Stomach (tissue), 9 donors: ENCODE measurements around the gene GRB7. TPM values are rescaled to one million over a fixed set of nuclear protein-coding genes. Genes with fewer than 3 reads are reported as not detected.
A peak's percentile ranks its signal among the peaks of the same experiment; 100 is the strongest.
"Not testable (repeated sequence)": the region's sequence is repeated elsewhere in the genome, so short reads cannot be mapped to it uniquely, and the experiment has no call there.

Source experiments
- DNase-seq, 2 donors: peaks; one replicate each; pipeline versions ENCODE4 v3.0.0 to v3.0.0-alpha.2; 2013 to 2019
- H3K27ac ChIP-seq, 5 donors: fragments of 200-600 bp in 4 of 5; sonication (generic) in 4 of 5; one replicate each; pipeline ENCODE4 v1.5.1; 2013 to 2019; ENCODE audit warnings: mild to moderate bottlenecking in 1 of 5, moderate library complexity in 1 of 5
- H3K27me3 ChIP-seq, 3 donors: fragments of 200-600 bp; sonication (generic); one replicate each; pipeline ENCODE4 v1.5.1; 2017 to 2019; ENCODE audit warnings: mixed run types in 1 of 3
- H3K36me3 ChIP-seq, 4 donors: fragments of 200-600 bp; sonication (generic); 1 replicate in 3 of 4; 2 replicates in 1 of 4; pipeline ENCODE4 v1.5.1; 2016 to 2019
- H3K4me1 ChIP-seq, 4 donors: fragments of 200-600 bp; sonication (generic); one replicate each; pipeline ENCODE4 v1.5.1; 2016 to 2019
- H3K4me3 ChIP-seq, 4 donors: fragments of 200-600 bp; sonication (generic) in 3 of 4; one replicate each; pipeline ENCODE4 v1.5.1; 2016 to 2019; ENCODE audit warnings: mild to moderate bottlenecking in 1 of 4
- H3K9me3 ChIP-seq, 4 donors: fragments of 200-600 bp; sonication (generic); one replicate each; pipeline ENCODE4 v1.5.1; 2016 to 2019
- EP300 ChIP-seq: sonication (generic); formaldehyde crosslinking; IDR thresholded peaks from one replicate; pipeline ENCODE4 v1.6.1; 2017; ENCODE audit warnings: antibody characterized with exemption
- POLR2A ChIP-seq, 4 donors: fragments of 450-650 bp; IDR thresholded peaks; one replicate each; pipeline ENCODE4 v1.6.1; 2016; ENCODE audit warnings: antibody characterized with exemption in 4 of 4, control low read depth in 2 of 4, mild to moderate bottlenecking in 1 of 4, moderate library complexity in 1 of 4
- POLR2AphosphoS5 ChIP-seq, 3 donors: sonication (generic); formaldehyde crosslinking; IDR thresholded peaks; one replicate each; pipeline ENCODE4 v1.6.1; 2016; ENCODE audit warnings: antibody characterized with exemption in 3 of 3
- WGBS, 5 donors: extraction: QIAGEN DNeasy Blood & Tissue Kit in 3 of 5; methylation state at CpG; one replicate each; pipeline versions ENCODE4 v1.1.5 to v1.1.7; 2013 to 2018; 5-methylcytosine and 5-hydroxymethylcytosine counted together
- intact Hi-C: fragments of 100-400 bp; cut with DNase I; formaldehyde crosslinking; loops from one replicate; pipeline ENCODE4 v1.15.1; 2023; ENCODE audit warnings: low total_unique reads
- polyA plus RNA-seq, 3 donors: library from polyadenylated mRNA; stranded (reverse); fragments of 200-250 nt; gene quantifications; one replicate each; pipeline ENCODE4 v1.2.3, GENCODE V29; 2013
- total RNA-seq, 5 donors: library from RNA; depleted of rRNA; stranded (reverse); fragments of >200 nt; gene quantifications; one replicate each; pipeline versions ENCODE4 v1.1.0 to v1.2.3, GENCODE V29; 2014 to 2016
- TF ChIP-seq, protein P1 (sequence below), 7 experiments: fragments of 450-650 bp in 4 of 7; fragments of 200-600 bp in 3 of 7; sonication (generic) in 3 of 7; IDR thresholded peaks; one replicate each; pipeline ENCODE4 v1.5.1; 2016 to 2019; ENCODE audit warnings: antibody characterized with exemption in 7 of 7, control low read depth in 2 of 7, mild to moderate bottlenecking in 1 of 7
- donor health status: healthy with polysubstance abuse.
- donor health status: Bipolar disorder and iron deficiency.
- donor health status: healthy.

Gene GRB7
- total and polyA plus RNA-seq, 8 donors = 2.3 to 43.9 (median 23.0) TPM

DNA sequence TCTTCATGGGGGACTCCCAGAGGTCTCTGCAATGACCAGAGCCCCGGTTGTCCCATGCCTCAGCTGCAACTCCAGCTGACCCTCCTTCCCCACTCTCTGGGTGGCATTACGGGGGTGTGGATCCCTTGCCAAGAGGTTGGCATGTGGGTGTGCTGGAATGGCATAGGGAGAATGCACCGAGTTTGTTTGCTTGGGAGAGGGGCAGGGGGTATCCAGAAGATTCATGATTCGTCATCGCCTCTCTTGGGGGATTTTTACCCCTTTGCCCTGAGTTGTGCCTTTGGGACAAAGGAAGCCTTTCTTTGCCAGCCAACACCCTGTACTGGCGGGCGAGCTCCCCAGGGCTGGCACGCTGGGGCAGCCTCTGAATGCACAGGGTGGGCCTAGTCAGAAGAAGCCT, 31.4 kb upstream of the GRB7 start:
- H3K27me3 ChIP-seq = peaks cover 0 to under 1% (median 0%) of the 10 kb centered on the region in 3 donors
- no peak overlapping the region for H3K4me3 ChIP-seq
- 29 to 54% (median 45%) methylated on average over 8 of the region's 8 CpGs for WGBS, 5 donors
- peaks cover 22 to 49% (median 45%) of the 10 kb centered on the region in 4 donors for H3K36me3 ChIP-seq
- peaks cover 52 to 72% (median 62%) of the 10 kb centered on the region in 4 donors for H3K4me1 ChIP-seq
- H3K9me3 ChIP-seq = no peaks in the 10 kb centered on the region
- DNase-seq = no peak
- H3K27ac ChIP-seq = peak overlapping the region; percentile 85 to 95 (median 92)
- intact Hi-C loops = no loop called here
- no peak for TF ChIP-seq POLR2AphosphoS5 (IDR thresholded peaks at IDR 0.05)
- TF ChIP-seq, protein P1, sequence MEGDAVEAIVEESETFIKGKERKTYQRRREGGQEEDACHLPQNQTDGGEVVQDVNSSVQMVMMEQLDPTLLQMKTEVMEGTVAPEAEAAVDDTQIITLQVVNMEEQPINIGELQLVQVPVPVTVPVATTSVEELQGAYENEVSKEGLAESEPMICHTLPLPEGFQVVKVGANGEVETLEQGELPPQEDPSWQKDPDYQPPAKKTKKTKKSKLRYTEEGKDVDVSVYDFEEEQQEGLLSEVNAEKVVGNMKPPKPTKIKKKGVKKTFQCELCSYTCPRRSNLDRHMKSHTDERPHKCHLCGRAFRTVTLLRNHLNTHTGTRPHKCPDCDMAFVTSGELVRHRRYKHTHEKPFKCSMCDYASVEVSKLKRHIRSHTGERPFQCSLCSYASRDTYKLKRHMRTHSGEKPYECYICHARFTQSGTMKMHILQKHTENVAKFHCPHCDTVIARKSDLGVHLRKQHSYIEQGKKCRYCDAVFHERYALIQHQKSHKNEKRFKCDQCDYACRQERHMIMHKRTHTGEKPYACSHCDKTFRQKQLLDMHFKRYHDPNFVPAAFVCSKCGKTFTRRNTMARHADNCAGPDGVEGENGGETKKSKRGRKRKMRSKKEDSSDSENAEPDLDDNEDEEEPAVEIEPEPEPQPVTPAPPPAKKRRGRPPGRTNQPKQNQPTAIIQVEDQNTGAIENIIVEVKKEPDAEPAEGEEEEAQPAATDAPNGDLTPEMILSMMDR (IDR thresholded peaks at IDR 0.05) = no peak
- TF ChIP-seq EP300 = no peak
- no peak for TF ChIP-seq POLR2A (IDR thresholded peaks at IDR 0.05)

DNA sequence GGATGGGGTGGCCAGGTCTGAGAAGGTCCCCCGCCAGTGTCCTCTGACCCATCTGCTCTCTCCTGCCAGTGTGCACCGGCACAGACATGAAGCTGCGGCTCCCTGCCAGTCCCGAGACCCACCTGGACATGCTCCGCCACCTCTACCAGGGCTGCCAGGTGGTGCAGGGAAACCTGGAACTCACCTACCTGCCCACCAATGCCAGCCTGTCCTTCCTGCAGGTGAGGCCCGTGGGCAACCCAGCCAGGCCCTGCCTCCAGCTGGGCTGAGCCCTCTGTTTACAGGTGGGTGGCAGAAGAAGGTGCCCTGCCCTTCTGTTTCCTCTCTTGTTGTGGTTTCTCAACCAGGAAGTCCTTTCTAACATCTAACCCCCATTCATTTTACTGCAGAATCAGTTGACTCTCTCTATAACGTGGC, 30.8 kb upstream of the GRB7 start:
- intact Hi-C loops = no loop called here
- H3K27ac ChIP-seq = peak overlapping the region; percentile 85 to 95 (median 92)
- no peak overlapping the region for H3K4me3 ChIP-seq
- H3K27me3 ChIP-seq = no peaks in the 10 kb centered on the region
- no peaks in the 10 kb centered on the region for H3K9me3 ChIP-seq
- peaks cover 28 to 54% (median 51%) of the 10 kb centered on the region in 4 donors for H3K36me3 ChIP-seq
- 33 to 65% (median 50%) methylated on average over 3 to 7 of the region's 7 CpGs for WGBS, 5 donors
- H3K4me1 ChIP-seq = peaks cover 48 to 66% (median 56%) of the 10 kb centered on the region in 4 donors
- DNase-seq = peak in 1 of 2 donors; percentile 50
- TF ChIP-seq POLR2AphosphoS5 (IDR thresholded peaks at IDR 0.05) (peak in 1 of 3 donors; percentile 35), EP300 (no peak), POLR2A (IDR thresholded peaks at IDR 0.05) (no peak)

DNA sequence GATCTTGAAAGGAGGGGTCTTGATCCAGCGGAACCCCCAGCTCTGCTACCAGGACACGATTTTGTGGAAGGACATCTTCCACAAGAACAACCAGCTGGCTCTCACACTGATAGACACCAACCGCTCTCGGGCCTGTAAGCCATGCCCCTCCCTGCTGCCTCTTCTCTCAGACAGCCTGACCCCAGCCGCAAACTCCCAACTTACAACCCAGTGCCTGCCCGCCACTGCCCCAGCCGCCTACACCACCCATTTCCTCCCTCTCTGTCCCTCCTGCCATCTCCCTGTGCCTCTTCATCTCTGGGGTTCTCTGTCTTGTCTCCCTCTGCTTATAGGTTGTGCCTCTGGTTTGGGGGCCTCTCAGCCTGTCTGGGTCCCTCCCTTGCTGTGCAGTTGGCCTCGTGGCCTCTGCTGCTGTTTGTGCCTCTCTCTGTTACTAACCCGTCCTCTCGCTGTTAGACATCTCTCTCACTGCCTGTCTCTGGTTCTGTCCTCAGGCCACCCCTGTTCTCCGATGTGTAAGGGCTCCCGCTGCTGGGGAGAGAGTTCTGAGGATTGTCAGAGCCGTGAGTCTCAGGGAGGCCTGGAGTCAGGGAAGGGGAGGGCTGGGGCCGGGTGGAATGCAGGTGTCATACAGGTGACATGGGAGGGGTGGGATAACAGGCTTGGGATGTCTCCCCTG, 28.3 kb upstream of the GRB7 start:
- H3K27me3 ChIP-seq = no peaks in the 10 kb centered on the region
- H3K9me3 ChIP-seq = no peaks in the 10 kb centered on the region
- 85 to 90% (median 87%) methylated on average over 13 to 14 of the region's 14 CpGs for WGBS, 5 donors
- TF ChIP-seq POLR2AphosphoS5 (IDR thresholded peaks at IDR 0.05) = no peak
- TF ChIP-seq, protein P1 (IDR thresholded peaks at IDR 0.05) = no peak
- peaks cover 31 to 80% (median 76%) of the 10 kb centered on the region in 4 donors for H3K36me3 ChIP-seq
- peaks cover 25 to 41% (median 32%) of the 10 kb centered on the region in 4 donors for H3K4me1 ChIP-seq
- no peak for DNase-seq
- intact Hi-C loops = no loop called here
- H3K27ac ChIP-seq = no peak overlapping the region
- no peak overlapping the region for H3K4me3 ChIP-seq

DNA sequence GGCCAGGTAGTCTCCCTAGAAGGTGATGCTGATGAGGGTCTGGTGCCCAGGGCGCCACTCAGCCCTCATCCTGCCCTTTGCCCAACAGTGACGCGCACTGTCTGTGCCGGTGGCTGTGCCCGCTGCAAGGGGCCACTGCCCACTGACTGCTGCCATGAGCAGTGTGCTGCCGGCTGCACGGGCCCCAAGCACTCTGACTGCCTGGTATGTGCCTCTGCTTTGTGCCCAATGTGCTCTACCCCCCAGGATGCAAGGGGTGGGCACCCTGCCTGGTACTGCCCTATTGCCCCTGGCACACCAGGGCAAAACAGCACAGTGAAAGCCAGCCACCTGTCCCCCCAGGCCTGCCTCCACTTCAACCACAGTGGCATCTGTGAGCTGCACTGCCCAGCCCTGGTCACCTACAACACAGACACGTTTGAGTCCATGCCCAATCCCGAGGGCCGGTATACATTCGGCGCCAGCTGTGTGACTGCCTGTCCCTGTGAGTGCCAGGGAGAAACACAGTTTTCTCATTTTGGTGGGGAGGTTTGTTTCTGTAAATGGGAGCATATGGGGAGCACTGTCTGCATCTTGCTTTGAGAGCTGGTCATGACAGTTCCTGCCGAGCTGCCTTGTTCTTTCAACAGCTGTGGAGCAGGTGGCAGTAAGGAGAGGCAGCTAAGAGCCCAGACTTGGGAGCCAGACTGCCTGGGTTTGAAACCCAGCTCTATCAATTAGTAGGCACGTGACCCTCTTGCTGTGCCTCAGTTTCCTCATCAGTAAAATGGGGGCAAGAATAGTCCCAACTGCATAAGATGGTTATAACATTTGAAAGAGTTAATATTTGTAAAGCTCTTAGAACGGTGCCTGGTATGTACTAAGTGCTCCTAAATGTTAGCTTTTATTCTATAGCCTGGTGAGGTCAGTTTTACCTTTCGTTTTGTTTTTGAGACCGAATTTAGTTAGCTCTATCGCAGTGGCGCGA, 27.5 kb upstream of the GRB7 start:
- Histone ChIP-seq H3K36me3 (peaks cover 37 to 88% (median 82%) of the 10 kb centered on the region in 4 donors), H3K27ac (no peak overlapping the region), H3K4me3 (no peak overlapping the region), H3K9me3 (no peaks in the 10 kb centered on the region), H3K27me3 (no peaks in the 10 kb centered on the region), H3K4me1 (peaks cover 17 to 34% (median 27%) of the 10 kb centered on the region in 4 donors)
- intact Hi-C loops = no loop called here
- WGBS, 5 donors = 89 to 94% (median 92%) methylated on average over 17 to 20 of the region's 20 CpGs
- DNase-seq = no peak
- TF ChIP-seq POLR2AphosphoS5 (IDR thresholded peaks at IDR 0.05) = no peak
- no peak for TF ChIP-seq POLR2A (IDR thresholded peaks at IDR 0.05)
- TF ChIP-seq, protein P1 (IDR thresholded peaks at IDR 0.05) = no peak
- no peak for TF ChIP-seq EP300

DNA sequence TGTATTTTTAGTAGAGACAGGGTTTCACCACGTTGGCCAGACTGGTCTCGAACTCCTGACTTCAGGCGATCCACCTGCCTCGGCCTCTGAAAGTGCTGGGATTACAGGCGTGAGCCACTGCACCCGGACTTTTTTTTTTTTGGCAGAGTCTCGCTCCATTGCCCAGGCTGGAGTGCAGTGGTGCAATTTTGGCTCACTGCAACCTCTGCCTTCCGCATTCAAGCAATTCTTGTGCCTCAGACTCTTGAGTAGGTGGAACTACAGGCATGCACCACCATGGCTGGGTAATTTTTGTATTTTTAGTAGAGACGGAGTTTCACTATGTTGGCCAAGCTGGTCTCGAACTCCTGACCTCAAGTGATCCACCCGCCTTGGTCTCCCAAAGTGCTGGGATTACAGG, 26.7 kb upstream of the GRB7 start:
- H3K27ac ChIP-seq, intact Hi-C loops, H3K27me3 ChIP-seq, H3K4me3 ChIP-seq, DNase-seq, H3K9me3 ChIP-seq: not testable (repeated sequence)
- Histone ChIP-seq H3K4me1 (peaks cover 15 to 35% (median 25%) of the 10 kb centered on the region in 4 donors), H3K36me3 (peaks cover 39 to 96% (median 90%) of the 10 kb centered on the region in 4 donors)
- WGBS, 5 donors = 85 to 92% (median 91%) methylated on average over 11 of the region's 11 CpGs
